NCI-H774 (cell line): ENCODE measurements around the gene HNF4A.

ENCODE experiments used
- DNase-seq: peaks from one replicate; lab custom pipeline; 2025; lab: John Stamatoyannopoulos, UW

The HNF4A gene

DNA sequence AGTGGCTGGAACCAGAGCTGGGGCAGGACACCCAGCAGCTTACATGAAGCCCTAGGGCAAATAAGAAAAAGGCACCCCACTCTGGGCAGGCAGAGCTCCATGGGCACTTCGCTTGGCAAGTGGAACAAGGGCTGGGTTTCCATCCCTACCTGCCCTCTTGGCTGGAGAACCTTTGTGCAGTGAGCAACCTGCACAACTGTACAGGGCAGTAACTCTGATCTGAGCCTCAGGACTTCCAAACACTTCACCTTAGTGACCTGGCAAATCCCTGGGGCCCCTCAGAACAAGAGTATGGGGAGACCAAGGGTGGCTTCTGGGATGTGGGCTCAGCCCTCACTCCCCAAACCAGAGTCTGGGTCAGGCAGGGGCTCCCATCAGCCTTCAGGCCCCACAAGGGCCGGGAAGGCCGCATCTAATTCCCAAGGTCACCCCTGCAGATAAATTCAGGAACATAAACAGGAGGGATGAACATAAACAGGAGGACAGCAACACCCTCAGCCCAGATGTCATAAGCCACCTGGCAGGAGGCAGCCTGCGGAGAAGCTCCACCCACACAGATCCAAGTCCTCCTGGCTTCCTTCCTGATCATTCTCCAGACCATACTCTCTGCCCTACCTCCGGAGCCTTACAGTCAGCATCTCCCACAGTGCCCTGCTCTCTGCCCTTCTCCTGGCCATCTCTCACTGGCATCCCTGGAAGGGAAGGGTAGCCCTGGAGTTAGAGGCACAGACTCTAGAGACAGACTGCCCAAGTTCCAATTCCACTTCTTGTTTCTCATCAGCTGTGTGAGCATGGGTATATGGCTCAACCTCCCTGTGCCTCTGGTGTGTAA lies 37.5 kb downstream of the HNF4A start:
- DNase-seq = no peak

DNA sequence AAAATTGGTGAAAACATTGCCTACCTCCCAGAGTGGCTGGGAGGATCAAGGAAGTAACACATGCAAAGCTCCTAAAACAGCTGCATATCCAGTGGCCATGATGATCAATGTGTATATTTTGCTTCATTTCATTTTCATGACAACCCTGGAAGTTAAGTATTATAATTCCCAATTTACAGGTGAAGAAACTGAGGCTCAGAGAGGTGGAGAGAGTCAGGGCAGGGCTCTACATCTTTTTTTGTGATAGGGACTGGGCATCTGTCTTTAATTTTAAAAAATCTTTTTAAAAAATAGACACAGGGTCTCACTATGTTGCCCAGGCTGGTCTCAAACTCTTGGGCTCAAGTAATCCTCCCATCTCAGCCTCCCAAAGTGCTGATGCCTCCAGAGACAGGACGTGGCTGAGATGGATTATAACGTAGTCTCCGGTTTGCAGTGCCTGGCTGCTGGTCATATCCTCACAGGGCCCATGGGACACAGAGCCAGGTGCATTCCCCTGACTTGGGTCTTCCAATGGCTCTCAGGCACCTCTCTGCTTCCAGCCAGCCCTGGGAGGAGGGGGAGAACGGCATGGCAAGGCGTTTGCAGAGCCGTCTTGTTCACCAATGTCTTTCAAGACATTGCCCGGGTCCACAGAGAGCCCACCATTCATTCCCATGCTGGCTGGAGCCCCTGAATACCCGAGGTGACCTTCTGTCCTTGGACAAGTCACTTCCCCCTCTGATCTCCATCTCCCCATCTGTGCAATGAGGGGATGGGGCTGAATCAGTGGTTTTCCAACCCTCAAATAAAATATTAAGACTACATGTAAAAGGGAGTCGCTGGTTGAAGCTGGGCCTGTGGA lies 38.3 kb downstream of the HNF4A start:
- DNase-seq = no peak

DNA sequence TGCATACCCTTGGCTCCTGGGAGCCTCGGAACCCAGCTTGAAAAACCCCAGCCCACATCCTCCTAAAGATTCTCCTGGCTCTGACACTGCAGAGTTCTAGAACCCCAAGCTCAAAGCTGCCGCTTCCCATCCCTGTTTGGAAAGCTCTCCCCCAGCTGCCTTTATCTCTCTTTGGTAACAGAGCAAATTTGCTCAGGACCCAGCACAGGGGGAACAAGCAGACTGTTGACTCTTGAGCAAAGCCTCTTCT lies 38.9 kb downstream of the HNF4A start:
- no peak for DNase-seq

DNA sequence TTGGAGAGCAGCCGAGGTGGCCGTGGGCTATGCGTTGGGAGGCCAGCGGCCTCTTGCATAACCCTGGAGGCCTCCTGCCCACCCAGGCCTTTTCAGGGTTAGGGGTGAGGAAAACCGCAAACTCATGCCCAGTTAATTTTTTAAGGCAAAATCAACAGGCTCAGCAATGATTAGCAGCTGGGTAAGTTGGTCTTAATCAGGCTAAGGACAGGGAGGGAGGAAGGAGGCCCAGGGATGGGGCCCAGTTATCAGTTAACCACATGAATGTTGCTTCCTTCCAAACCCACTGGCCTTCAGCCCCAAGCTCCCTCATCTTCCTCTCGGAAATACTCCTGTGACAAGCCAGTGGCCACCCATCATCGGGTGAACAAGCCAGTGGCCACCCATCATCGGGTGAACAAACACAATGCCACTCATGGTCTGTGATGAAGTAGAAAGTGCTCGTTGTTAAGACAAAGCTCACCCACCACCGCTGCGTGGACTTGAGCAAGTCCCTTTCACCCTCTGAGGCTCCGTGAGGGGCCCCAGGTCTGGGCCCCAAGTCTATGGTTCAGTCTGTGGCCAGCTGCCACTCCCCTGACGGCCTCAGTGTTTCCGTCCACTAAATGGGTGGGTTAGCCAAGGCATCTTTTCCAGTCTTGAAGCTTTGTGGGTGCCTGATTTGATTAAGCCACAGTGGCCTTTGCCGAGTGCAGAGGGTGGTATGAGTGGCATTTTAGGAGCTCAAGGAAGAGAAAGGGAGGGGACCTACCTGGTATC lies 39.4 kb downstream of the HNF4A start:
- DNase-seq = no peak

DNA sequence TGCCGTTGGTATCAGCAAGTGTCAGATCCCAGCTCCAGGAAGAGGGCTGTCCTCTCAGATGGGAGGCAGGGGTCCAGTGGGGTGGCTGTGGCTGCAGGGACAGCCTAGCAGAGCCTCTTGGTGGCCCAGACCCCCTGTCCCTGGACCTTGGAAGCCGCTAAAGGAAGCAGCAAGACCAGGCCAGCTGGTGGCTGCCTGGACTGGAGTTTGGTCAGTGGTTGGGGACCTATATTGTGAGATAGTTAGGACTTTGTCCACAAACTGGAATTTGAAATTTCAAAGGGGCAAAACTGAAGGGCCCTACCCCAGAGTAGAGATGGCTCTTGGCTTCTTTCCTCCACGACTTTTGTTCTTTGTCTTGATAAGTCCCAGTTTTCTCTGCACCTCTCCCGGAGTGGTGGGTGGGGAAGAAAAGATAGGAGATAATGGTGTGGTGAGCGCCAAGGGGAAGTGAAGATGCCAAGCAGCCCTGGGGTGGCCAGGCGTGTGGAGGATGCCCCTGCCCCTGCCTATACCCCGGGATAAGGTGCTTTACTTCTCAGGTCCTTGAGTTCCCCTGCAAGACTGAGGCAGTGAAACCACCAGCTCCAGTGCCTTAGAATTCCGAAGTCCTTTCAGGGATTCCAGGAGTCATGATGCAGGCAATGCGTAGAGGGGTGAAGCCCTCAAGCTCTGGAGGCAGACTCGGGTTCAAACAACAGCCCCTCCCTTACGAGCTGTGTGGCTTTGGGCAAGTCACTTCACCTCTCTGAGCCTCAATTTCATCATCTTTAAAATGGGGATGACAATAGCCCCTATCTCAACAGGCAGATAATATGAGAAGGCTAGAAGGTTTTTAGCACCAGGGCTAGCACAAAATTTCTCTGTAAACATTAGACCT lies 40.2 kb downstream of the HNF4A start:
- DNase-seq = no peak

DNA sequence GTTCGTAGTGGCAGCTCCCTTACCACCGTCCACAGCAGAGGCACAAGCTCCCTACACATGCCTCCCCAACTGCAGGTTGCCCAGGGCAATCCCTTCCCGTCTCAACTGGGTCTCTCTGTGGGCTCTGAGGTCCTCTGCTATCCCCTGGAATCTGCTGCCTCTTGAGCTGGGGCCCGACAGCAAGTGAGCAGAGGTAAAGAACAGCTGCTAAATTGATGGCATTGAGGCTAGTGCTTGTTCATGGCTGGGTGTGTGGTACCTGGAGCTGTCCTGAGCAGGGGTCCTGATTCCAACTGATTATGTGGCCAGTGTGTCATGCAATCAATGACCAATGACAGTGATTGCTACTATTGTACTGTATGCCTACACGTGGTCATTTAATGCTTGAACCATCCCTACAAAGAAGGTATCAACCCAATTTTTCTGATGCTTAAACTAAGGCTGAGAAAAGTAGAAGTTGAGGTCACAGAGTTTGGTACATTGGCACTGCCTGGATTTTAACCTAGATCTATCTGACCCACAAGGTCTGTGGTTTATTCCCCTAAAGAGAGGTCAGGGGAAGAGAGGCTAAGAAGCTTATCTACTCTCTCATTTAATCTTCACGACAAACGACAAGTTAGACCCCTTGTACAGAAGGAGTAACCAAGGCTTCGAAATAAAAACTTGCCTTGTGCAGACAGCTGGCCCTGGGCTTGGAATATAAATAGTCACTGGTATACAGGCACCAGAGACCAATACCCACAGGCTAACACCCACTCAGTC lies 41.1 kb downstream of the HNF4A start:
- no peak for DNase-seq

DNA sequence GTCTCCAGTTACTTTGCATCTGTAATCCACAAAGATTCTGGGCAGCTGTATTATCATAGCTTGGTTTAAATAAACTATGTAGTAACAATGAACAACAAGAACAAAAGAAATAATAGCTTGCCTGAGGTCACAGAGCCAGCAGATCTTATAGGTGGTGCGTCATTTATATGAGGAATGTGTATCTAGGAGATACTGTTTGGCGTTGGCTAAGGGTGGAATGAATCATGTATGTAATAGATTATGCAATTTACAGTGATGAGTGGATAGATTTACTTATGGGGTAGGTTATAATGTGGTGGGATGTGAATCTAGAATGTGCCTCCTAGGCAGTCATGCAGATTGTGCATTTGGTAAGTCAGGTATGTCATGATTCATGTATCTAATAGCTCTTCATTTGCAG lies 42.8 kb downstream of the HNF4A start:
- DNase-seq = no peak

DNA sequence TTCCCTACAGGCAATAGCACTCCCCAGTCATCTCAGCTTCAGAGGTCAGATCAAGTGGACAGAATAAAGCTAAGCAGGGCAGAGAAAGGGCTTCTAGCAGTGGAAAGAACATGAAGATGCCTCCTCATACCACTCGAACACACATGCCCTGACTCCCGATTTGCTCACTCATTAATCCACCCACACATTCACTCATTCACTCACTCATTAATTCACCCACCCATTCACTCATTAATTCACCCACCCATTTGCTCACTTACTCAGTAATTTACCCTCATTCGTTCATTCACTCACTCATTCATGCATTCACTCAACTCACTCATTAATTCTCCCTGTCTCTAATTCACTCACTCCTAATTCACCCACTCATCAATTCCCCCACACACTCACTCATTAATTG lies 43.9 kb downstream of the HNF4A start:
- no peak for DNase-seq

DNA sequence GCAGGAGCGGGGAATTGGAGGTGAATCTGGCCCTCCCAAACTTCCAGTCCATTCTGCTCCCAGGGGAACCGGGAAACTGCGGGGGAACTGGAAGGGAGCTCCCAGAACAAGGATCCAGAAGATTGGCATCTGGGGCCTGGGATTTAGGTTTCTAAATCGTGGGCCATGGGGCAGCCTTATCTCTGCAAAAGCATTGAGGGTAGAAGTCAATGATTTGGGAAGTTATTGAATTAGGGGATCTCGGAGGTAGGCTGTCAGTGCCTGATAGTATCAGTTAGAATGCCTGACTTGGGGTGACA lies 45.1 kb downstream of the HNF4A start:
- no peak for DNase-seq

DNA sequence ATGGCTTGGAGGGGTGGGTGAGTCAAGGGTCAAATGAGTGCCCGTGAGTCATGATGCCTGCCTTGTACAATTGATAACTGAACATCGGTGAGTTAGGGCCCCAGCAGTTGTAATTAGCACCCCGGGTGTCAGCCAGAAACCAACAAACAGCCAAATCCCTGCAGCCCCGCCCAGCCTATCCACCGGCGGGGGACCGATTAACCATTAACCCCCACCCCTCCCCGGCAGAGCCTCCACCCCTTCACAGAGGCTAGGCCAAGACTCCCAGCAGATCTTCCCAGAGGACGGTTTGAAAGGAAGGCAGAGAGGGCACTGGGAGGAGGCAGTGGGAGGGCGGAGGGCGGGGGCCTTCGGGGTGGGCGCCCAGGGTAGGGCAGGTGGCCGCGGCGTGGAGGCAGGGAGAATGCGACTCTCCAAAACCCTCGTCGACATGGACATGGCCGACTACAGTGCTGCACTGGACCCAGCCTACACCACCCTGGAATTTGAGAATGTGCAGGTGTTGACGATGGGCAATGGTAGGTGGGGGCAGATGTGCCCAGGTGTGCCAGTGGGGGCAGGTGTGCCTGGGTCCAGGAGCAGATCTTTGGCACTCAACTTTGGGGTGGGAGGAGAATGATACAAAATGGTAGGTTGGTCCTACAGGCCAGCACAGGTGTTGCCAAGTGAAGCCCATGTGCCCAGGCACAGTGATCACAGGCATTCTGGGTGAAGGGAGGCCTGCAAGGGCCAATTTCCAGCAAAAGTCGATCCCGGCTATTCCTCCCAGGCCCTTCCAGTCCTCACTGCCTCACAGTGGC lies 45.7 kb downstream of the HNF4A start:
- no peak for DNase-seq

DNA sequence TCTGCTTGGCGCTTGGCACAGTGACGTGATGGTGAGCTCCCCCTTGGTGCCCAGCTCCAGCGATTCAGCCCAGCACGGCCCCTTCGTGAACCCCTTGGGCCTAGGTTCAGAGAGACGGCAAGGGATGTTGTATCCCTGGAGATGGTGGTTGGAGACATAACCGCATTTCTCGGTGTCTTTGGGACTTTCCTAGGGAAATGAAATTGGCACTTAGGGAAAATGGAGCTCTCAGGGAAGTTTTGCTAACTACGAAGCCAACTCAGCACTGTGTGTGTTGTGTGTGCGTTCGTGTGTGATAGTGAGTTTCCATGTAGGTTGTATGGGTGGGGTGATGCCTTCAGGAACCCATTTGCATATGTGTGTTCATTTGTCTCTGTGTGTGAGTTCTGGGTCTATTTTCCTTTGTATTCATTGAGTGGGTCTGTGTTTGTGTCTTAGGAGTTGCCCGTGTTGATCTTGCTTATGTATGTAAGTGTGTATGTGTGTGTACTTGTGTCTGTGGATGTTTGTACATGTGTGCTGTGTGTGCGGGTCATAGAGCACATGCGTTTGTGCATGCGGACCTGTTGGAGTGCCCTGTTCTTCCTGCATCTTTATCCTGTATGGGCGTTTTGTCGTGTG lies 46.4 kb downstream of the HNF4A start:
- no peak for DNase-seq

DNA sequence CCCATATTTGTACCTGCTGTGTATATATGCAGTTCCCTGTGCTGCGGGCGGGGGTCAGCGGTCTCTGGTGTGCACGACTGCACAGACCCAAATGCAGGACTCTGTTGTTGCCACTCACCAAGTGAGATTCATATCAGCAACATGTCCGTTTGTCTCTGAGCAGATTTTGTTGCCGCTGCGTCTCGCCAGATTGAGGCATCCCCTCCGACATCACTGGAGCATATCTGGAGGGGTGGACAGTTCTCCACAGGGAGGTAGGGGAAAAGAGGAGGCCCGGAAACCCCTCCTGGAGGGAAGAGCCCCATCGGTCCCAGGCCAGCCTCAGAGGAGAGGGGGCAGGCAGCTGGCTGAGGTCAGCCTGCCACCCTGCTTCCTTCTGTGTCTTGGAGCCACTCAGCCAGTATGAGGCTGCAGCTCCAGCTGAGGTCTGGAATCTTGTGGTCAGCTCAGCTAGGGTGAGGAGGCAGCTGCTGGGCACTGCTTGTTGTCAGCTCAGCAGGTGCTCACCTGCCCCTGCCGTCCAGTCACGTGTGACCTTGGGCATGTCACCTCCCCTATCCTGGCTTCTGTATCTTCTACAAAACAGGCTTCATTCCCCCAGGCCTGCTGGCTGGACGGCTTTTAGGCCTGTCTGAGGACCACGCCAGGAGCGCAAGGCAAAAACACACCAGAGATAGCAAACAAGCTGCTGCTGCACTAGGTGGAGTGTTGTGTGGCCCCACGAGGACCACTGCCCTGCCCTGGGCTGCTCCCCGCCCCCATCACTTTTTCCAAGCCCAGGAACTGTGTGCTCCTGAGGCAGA lies 47.1 kb downstream of the HNF4A start:
- no peak for DNase-seq

DNA sequence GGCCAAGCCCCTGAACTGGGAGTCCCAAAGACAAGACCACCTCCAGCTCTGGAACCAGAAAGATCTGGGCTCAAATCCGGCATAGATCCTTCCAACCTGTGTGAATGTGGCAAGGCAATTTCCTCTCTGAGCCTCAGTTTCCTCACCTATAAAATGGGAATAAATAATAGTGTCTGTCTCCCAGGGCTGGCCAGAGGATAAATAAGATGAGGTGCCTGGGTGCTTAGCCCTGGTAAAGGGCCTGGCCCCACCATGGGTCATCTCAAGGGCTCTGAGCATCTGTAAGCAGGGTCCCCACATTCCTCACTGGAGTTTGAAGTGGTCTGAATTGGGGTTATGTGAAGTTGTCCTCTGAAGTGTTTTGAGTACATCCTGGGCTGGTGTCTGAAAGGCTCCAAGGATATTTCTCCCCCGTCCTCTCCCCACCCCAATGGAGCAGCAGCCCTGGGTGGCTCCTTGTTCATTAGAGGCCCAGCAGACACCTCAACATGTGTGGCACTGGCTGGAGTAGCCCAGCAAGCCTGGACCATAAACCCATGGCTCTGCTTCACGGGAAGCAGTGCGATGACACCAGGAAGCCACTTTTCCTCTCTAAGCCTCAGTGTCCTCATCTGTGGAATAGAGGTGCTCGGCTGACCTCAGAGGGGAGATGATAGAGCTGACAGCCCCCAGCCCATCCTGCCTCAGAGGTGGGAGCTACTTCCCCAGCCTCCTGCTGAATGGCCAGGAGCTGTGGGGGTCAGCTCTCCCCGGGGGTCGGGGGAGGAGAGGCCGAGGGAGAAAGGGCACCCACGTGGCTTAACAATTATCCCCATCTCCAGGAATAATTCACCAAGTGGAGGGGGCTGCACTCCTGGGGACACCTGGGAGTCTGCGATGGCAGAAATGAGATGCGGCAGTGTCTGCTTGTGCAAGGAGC lies 48.0 kb downstream of the HNF4A start:
- no peak for DNase-seq

DNA sequence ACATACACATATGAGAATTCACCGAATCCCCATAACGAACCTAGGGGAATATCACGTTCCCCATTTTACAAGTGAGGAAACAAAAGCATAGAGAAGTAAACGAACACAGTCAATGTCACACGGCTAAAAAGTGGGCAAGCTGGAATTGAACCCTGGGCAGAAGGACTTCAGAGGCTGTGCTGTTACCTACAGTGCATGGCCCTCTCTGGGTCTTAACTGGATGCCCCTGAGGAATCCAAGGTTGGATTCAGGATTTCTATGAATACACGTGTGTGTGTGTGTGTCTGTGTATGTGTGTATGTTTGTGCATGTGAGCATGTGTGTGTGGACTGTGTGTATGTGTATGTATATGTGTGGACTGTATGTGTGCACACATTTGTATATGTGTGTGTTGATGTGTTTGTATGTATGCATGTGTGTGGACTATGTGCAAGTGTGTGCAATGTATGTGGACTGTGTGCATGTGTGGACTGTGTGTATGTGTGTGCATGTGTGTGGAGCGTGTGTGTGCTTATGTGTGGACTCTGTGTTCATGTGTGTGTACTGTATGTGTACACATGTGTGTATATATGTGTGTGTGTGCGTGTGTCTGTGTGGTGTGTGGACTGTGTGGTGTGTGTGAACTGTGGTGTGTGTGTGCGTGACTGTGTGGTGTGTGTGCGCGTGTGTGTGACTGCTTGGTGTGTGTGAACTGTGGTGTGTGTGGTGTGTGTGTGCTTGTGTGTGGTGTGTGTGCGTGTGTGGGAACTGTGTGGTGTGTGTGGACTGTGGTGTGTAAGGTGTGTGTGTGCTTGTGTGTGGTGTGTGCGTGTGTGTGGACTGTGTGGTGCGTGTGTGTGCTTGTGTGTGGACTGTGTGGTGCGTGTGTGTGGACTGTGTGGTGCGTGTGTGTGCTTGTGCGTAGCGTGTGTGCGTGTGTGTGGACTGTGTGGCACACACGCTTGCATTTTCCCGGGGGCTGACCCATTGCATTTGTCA lies 49.0 kb downstream of the HNF4A start:
- no peak for DNase-seq

DNA sequence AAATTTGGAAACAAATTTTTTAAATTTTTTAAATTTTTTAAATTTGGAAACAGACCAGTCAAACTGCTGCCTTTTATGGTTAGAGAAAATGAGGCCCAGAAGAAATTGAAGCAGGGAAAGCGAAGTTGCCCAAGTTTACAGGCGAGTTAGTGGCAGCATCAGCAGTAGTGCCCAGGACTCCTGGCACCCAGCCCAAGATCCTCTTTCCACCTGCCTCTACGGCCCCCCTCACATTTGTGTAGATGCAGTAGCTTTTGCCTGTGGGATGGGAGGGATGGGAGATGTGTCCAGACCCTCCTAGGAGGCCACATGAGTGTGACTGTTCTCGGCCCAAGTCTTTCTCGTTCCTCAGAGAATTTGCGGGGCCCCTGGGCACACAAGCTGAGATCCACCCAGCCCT lies 49.8 kb downstream of the HNF4A start:
- DNase-seq = no peak

DNA sequence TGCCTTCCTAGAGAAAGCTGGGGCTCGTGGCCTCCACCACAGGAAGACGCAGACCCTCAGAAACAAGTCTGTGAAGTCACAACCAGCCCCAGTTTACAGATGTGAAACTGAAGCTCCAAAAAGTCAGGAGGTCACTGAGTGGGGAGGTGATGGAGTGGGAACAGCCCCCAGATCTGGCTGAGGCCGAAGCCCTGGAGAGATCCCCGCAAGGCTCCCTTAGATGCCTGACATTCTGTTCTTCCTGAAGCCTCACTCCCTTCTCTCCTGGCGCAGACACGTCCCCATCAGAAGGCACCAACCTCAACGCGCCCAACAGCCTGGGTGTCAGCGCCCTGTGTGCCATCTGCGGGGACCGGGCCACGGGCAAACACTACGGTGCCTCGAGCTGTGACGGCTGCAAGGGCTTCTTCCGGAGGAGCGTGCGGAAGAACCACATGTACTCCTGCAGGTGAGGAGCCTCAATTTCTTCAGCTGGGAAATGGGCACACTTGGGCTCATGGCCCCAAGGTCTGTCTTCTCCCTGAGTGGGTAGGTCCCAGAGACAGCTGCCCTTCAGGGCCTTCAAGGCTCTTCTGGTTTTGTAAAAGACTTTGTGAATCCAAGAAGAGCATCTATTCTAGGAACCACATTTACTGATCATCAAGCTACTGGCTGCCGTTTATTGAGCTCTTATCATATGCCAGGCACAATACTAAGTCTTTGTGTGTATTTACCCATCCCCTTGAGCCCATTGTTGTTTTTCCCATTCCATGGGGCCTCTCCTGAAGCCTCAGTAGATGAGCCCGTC lies 50.5 kb downstream of the HNF4A start:
- no peak for DNase-seq
